Tibial nerve (tissue), 4 donors: Measurements from ENCODE around the gene URB1. TPM values are rescaled to one million over a fixed set of nuclear protein-coding genes. Genes with fewer than 3 reads are reported as not detected.
"Not testable (repeated sequence)": the region's sequence is repeated elsewhere in the genome, so short reads cannot be mapped to it uniquely, and the experiment has no call there.

Source experiments
- DNase-seq, 2 donors: peaks; one replicate each; pipeline ENCODE4 v3.0.0-alpha.2; 2019; ENCODE audit warnings: low spot score in 2 of 2
- H3K27ac ChIP-seq, 4 donors: fragments of 200-600 bp; sonication (generic) in 3 of 4; one replicate each; pipeline ENCODE4 v1.5.1; 2017 to 2019; ENCODE audit warnings: mild to moderate bottlenecking in 1 of 4
- H3K27me3 ChIP-seq, 2 donors: fragments of 200-600 bp; sonication (generic) in 1 of 2; one replicate each; pipeline versions ENCODE4 v1.5.1 to v1.6.0; 2017 to 2019
- H3K36me3 ChIP-seq, 3 donors: fragments of 200-600 bp; sonication (generic); one replicate each; pipeline ENCODE4 v1.5.1; 2018 to 2019
- H3K4me1 ChIP-seq, 4 donors: fragments of 200-600 bp; sonication (generic) in 3 of 4; one replicate each; pipeline ENCODE4 v1.5.1; 2017 to 2019
- H3K4me3 ChIP-seq, 4 donors: fragments of 200-600 bp; sonication (generic) in 3 of 4; one replicate each; pipeline ENCODE4 v1.5.1; 2017 to 2019; ENCODE audit warnings: mild to moderate bottlenecking in 1 of 4, moderate library complexity in 1 of 4
- H3K9me3 ChIP-seq, 4 donors: fragments of 200-600 bp; sonication (generic) in 3 of 4; one replicate each; pipeline ENCODE4 v1.5.1; 2017 to 2019
- EP300 ChIP-seq, 2 donors: sonication (generic); formaldehyde crosslinking; IDR thresholded peaks; one replicate each; pipeline ENCODE4 v1.6.1; 2017; ENCODE audit warnings: antibody characterized with exemption in 2 of 2, mild to moderate bottlenecking in 1 of 2
- POLR2A ChIP-seq, 2 donors: fragments of 450-650 bp; IDR thresholded peaks; one replicate each; pipeline ENCODE4 v1.6.1; 2017; ENCODE audit warnings: antibody characterized with exemption in 2 of 2, mild to moderate bottlenecking in 2 of 2, moderate library complexity in 2 of 2
- WGBS, 2 donors: methylation state at CpG; one replicate each; pipeline ENCODE4 v1.1.5; 2018; 5-methylcytosine and 5-hydroxymethylcytosine counted together
- small RNA-seq: library from RNA; depleted of rRNA; stranded (forward); fragments of <200 nt; gene quantifications from one replicate; pipeline ENCODE3, GENCODE V24; 2016
- total RNA-seq, 4 donors: library from RNA; depleted of rRNA; stranded (reverse); fragments of >200 nt; gene quantifications; one replicate each; pipeline ENCODE4 v1.1.0, GENCODE V29; 2016
- TF ChIP-seq, protein P1 (sequence below), 5 experiments: fragments of 200-600 bp in 3 of 5; fragments of 450-650 bp in 2 of 5; sonication (generic) in 3 of 5; IDR thresholded peaks; one replicate each; pipeline ENCODE4 v1.5.1; 2016 to 2019; ENCODE audit warnings: antibody characterized with exemption in 5 of 5, mild to moderate bottlenecking in 3 of 5, moderate library complexity in 2 of 5

The URB1 gene
- total RNA-seq, 4 donors from 2014 or later = 18.6 to 29.4 (median 22.2) TPM

DNA sequence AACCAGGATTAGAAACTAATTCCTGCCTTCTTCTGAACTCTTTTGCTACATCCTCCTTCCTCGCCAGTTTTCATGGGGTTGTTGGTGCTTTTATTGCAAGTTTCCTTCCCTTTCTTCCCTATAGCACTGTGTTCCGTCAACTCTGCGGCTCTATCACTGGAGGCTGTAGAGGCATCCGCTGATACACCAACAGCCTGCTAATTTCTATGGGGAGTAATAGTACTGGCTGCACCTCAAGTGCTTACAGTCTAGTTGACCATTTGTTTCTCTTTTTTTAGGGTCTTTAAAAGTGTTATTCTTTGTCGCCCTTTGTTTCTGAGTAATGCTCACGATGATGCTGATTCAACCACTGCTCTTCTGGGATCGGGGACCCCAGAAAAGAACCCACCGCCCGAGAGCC, 114.7 kb downstream of the URB1 start:
- H3K27ac ChIP-seq = peak overlapping the region in 2 of 4 donors; percentile 67 to 88
- no peaks in the 10 kb centered on the region for H3K27me3 ChIP-seq
- H3K36me3 ChIP-seq = peaks cover 0 to 24% (median 0%) of the 10 kb centered on the region in 3 donors
- peaks cover 0 to 29% (median 12%) of the 10 kb centered on the region in 4 donors for H3K4me1 ChIP-seq
- TF ChIP-seq EP300 (IDR thresholded peaks at IDR 0.05) = no peak
- TF ChIP-seq POLR2A (IDR thresholded peaks at IDR 0.05) = no peak
- TF ChIP-seq, protein P1, sequence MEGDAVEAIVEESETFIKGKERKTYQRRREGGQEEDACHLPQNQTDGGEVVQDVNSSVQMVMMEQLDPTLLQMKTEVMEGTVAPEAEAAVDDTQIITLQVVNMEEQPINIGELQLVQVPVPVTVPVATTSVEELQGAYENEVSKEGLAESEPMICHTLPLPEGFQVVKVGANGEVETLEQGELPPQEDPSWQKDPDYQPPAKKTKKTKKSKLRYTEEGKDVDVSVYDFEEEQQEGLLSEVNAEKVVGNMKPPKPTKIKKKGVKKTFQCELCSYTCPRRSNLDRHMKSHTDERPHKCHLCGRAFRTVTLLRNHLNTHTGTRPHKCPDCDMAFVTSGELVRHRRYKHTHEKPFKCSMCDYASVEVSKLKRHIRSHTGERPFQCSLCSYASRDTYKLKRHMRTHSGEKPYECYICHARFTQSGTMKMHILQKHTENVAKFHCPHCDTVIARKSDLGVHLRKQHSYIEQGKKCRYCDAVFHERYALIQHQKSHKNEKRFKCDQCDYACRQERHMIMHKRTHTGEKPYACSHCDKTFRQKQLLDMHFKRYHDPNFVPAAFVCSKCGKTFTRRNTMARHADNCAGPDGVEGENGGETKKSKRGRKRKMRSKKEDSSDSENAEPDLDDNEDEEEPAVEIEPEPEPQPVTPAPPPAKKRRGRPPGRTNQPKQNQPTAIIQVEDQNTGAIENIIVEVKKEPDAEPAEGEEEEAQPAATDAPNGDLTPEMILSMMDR (IDR thresholded peaks at IDR 0.05) = no peak
- DNase-seq = no peak
- H3K4me3 ChIP-seq = peak overlapping the region; percentile 60 to 99 (median 78)
- no peaks in the 10 kb centered on the region for H3K9me3 ChIP-seq
- 1 to 2% methylated on average over 9 of the region's 9 CpGs for WGBS, 2 donors

GRCh38 chr21:32276671-32277070, 116.1 kb downstream of the URB1 start:
- peaks cover 0 to 17% (median 0%) of the 10 kb centered on the region in 3 donors for H3K36me3 ChIP-seq
- peaks cover 0 to 29% (median 12%) of the 10 kb centered on the region in 4 donors for H3K4me1 ChIP-seq
- H3K4me3 ChIP-seq = no peak overlapping the region
- DNase-seq = no peak
- no peak overlapping the region for H3K27ac ChIP-seq
- 92% methylated on average over 4 of the region's 4 CpGs for WGBS, 2 donors
- no peak for TF ChIP-seq POLR2A (IDR thresholded peaks at IDR 0.05)
- TF ChIP-seq EP300 (IDR thresholded peaks at IDR 0.05) = no peak
- TF ChIP-seq, protein P1 (IDR thresholded peaks at IDR 0.05) = no peak
- H3K27me3 ChIP-seq = no peaks in the 10 kb centered on the region
- no peaks in the 10 kb centered on the region for H3K9me3 ChIP-seq

GRCh38 chr21:32270748-32271147, 122.1 kb downstream of the URB1 start:
- Histone ChIP-seq H3K4me1 (no peaks in the 10 kb centered on the region), H3K27ac (no peak overlapping the region), H3K36me3 (peaks cover 0 to 58% (median 5%) of the 10 kb centered on the region in 3 donors), H3K9me3 (no peaks in the 10 kb centered on the region), H3K4me3 (no peak overlapping the region), H3K27me3 (no peaks in the 10 kb centered on the region)
- TF ChIP-seq EP300 (IDR thresholded peaks at IDR 0.05) (no peak), POLR2A (IDR thresholded peaks at IDR 0.05) (no peak)
- TF ChIP-seq, protein P1 (IDR thresholded peaks at IDR 0.05) = no peak
- DNase-seq = no peak
- WGBS, 2 donors = 73 to 83% methylated on average over 4 of the region's 4 CpGs

DNA sequence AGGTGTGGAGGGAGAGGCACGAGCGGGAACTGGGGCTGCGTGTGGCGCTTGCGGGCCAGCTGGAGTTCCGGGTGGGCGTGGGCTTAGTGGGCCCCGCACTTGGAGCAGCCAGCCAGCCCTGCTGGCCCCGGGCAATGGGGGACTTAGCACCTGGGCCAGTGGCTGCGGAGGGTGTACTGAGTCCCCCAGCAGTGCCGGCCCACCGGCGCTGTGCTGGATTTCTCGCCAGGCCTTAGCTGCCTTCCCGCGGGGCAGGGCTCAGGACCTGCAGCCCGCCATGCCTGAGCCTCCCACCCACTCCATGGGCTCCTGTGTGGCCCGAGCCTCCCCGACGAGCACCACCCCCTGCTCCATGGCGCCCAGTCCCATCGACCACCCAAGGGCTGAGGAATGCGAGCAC, 127.5 kb downstream of the URB1 start:
- 93% methylated on average over 14 of the region's 23 CpGs; no CpG with 5 or more reads in 1 of the 2 donors for WGBS, 2 donors
- H3K36me3 ChIP-seq = peaks cover 0 to 36% (median 5%) of the 10 kb centered on the region in 3 donors
- not testable (repeated sequence) for H3K27me3 ChIP-seq, H3K4me3 ChIP-seq, H3K4me1 ChIP-seq, DNase-seq, H3K9me3 ChIP-seq
- peak overlapping the region in 2 of 4 donors; percentile 13 to 48 for H3K27ac ChIP-seq

DNA sequence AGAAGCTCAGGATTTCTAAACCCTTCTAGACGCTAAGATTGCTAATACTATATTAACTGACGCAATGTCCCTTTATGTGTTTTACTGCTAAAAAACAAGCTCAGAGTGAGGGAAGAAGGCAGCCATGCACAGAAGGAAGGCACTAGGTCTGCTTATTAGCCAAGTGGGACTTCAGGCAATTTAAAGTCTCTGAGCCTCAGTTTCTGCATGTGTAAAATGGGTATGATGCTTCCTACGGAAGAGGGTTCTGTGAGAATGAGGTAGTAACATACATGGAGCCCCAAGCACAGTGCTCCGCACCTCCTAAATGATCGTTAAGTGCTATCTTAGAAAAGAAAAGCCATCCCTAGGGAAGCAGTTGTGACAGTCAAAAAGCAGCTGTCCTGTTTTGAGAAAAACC, 130.9 kb downstream of the URB1 start:
- peaks cover 0 to 7% (median 0%) of the 10 kb centered on the region in 3 donors for H3K36me3 ChIP-seq
- H3K27me3 ChIP-seq = no peaks in the 10 kb centered on the region
- no peak overlapping the region for H3K27ac ChIP-seq
- no peaks in the 10 kb centered on the region for H3K9me3 ChIP-seq
- DNase-seq = no peak
- 91 to 92% methylated on average over 5 of the region's 5 CpGs for WGBS, 2 donors
- peaks cover 0 to 16% (median 0%) of the 10 kb centered on the region in 4 donors for H3K4me1 ChIP-seq
- TF ChIP-seq, protein P1 (IDR thresholded peaks at IDR 0.05) = no peak
- TF ChIP-seq EP300 (IDR thresholded peaks at IDR 0.05) (no peak), POLR2A (IDR thresholded peaks at IDR 0.05) (no peak)
- no peak overlapping the region for H3K4me3 ChIP-seq

Small RNA genes lying within 50 kb of the gene (small RNA-seq; reads per million reads assigned to genes)
- 19.8 reads per million, percentile 92 among the genes with 10 or more reads in this experiment for gene SNORA80A

Other genes with a start within 250 kb of the URB1 start
- gene MIS18A, start 114.0 kb downstream of the URB1 start, total RNA-seq = 1 to 10 TPM; 4.0 to 9.3 (median 7.1) TPM
- gene MRAP, start 94.2 kb downstream of the URB1 start, total RNA-seq = 10 to 100 TPM in 1 of 4 donors, 1 to 10 TPM in 3; 1.6 to 14.4 (median 4.8) TPM
- 10 to 100 TPM; 72.6 to 85.9 (median 75.6) TPM for gene EVA1C, start 19.7 kb upstream of the URB1 start, total RNA-seq
- 10 to 100 TPM in 1 of 4 donors, 1 to 10 TPM in 3; 1.0 to 10.3 (median 2.4) TPM for gene TCP10L, start 192.5 kb upstream of the URB1 start, total RNA-seq
- 10 to 100 TPM; 14.5 to 41.1 (median 29.5) TPM for gene CFAP298, start 219.4 kb upstream of the URB1 start, total RNA-seq